GM18502 (cell line): ENCODE results near the gene SPTSSA.
"Not testable (repeated sequence)": the region's sequence is repeated elsewhere in the genome, so short reads cannot be mapped to it uniquely, and the experiment has no call there.

Source experiments
- ATAC-seq: cut with Tn5 transposase; IDR thresholded peaks from one replicate; pipeline ENCODE4 v1.9.1; 2021; ENCODE audit warnings: mild to moderate bottlenecking; ENCODE audit not compliant: unreplicated experiment, poor library complexity

The SPTSSA gene

GRCh38 chr14:34436118-34436905 is 25.7 kb downstream of the SPTSSA start:
- no peak for ATAC-seq

- no peak for ATAC-seq
Observed at GRCh38 chr14:34433957-34434356, 28.1 kb downstream of the SPTSSA start.

GRCh38 chr14:34428102-34428466 is 34.0 kb downstream of the SPTSSA start:
- not testable (repeated sequence) for ATAC-seq

- no peak for ATAC-seq
Observed at GRCh38 chr14:34426313-34427295, 35.4 kb downstream of the SPTSSA start.

- ATAC-seq, result no peak
Observed at GRCh38 chr14:34425095-34425851, 36.8 kb downstream of the SPTSSA start.

- ATAC-seq, result no peak
Observed at GRCh38 chr14:34424488-34424887, 37.6 kb downstream of the SPTSSA start.

GRCh38 chr14:34423445-34423844 is 38.6 kb downstream of the SPTSSA start:
- no peak for ATAC-seq

GRCh38 chr14:34420547-34421150 is 41.4 kb downstream of the SPTSSA start:
- ATAC-seq, result no peak

GRCh38 chr14:34409721-34410120 is 52.3 kb downstream of the SPTSSA start:
- ATAC-seq, result no peak

- ATAC-seq, result no peak
Observed at GRCh38 chr14:34407951-34408350, 54.1 kb downstream of the SPTSSA start.

- ATAC-seq, result no peak
Observed at GRCh38 chr14:34404416-34404815, 57.6 kb downstream of the SPTSSA start.

GRCh38 chr14:34403646-34404045 is 58.4 kb downstream of the SPTSSA start:
- no peak for ATAC-seq

GRCh38 chr14:34398024-34398423 is 64.0 kb downstream of the SPTSSA start:
- ATAC-seq, result no peak

GRCh38 chr14:34387974-34388516 is 74.0 kb downstream of the SPTSSA start:
- no peak for ATAC-seq

- ATAC-seq, result no peak
Observed at GRCh38 chr14:34386865-34387485, 75.1 kb downstream of the SPTSSA start.

GRCh38 chr14:34385881-34386280 is 76.2 kb downstream of the SPTSSA start:
- ATAC-seq, result not testable (repeated sequence)

- no peak for ATAC-seq
Observed at GRCh38 chr14:34383839-34384238, 78.2 kb downstream of the SPTSSA start.
